GM11168 (cell line): ENCODE measurements around the gene CPT1C.

Source experiments
- in situ Hi-C: fragments of 300-500 bp; cut with MboI; formaldehyde crosslinking; loops from one replicate; pipeline ENCODE4 v1.12.0; 2022; ENCODE audit warnings: low sequenced_read_pairs; ENCODE audit not compliant: unreplicated experiment

The CPT1C gene

DNA sequence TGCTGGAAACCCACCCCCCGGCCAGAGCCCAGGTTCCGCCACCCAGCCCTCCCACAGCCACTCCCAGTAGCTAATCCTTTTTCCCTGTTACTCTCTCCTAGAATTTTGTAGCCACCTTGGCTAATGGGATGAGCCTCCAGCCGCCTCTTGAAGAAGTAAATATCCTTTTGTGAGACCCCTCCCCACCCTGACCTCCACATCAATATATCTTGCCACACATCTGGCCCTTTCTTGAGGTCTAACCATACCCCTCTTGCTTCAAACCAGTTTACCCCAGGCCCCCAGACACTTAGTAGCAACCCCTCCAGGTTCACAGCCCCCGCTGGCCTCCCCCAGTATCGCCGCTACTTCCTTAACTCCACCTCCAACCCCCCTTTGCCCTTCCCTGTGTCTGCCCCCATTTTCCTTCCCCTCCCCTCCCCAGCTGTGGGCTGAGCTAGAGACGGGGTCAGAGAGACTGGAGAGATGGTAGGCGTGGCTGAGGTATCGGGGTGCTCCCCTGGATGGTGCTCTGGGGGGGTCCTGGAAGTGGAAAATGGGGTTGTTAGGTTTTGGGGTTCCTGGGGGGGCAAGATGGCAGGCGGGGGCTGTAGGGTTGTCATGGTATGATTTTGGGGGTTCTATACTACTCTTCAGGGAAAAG is 11.0 kb upstream of the CPT1C start:
- in situ Hi-C loops: no loop called here

DNA sequence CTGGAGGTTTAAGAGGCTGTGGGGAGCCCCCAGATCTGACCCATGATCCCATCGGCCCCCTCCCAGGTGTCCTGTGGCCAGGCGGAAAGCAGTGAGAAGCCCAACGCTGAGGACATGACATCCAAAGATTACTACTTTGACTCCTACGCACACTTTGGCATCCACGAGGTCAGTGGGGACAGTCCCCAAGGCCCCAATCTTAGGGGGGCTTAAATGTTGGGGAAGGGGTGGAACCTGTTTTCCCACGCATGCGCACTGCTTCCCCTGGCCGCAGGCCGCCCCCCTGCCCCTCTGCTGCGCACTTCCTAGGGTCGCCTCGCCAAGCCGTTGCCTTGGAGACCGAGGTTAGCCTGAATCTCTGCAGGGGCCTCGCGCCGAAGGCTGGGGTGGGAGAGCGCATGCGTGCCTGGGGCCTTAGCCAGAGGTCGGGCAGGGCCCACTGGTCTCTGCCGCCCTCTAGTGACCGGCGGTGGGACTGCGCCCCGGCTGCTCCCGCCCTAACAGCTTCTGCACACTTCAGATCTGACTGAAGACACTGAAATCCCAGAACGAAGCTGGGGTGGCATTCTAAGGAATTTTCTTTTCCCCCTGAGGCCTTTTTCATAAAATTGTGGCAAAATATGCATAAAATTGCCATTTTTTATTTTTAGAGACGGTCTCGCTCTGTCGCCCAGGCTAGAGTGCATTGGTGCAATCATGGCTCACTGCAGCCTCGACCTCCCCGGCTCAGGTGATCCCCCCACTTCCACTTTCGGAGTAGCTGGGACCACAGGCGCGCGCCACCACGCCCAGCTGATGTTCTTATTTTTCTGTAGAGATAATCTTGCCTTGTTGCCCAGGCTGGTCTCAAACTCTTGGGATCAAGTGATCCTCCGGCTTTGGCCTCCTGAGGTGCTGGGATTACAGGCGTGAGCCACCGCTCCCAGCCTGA is 10.2 kb upstream of the CPT1C start:
- in situ Hi-C loops: no loop called here

DNA sequence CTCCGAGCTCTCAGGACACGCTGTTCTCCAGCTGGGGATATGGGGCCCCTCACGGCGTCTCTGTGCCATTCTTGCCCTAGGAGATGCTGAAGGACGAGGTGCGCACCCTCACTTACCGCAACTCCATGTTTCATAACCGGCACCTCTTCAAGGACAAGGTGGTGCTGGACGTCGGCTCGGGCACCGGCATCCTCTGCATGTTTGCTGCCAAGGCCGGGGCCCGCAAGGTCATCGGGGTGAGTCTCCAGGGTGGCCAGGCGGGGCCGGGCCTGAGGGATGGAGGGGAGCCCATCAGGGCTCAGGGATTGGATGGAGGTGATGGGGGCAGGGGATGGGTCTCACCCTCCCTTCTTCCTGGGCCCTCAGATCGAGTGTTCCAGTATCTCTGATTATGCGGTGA is 9.1 kb upstream of the CPT1C start:
- in situ Hi-C loops: no loop called here

DNA sequence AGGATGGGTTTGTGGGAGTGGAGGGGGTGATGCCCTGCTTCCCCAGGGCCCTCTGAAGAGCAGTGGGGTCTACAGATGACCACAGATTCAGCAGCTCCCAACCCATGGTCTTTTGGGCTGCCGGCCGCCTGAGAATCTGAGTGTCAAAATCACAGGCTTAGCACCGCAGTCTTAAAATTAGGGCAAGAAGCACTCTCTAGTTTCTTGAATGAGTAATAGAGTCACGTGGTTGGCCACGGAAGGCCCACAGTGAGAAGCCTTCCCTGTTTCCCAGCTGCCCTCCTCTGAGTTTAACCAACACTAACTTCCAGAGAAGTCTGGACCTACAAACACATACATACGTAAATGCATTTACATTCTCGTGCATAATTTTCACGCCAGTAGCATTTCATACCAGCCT is 8.6 kb upstream of the CPT1C start:
- in situ Hi-C loops: no loop called here

DNA sequence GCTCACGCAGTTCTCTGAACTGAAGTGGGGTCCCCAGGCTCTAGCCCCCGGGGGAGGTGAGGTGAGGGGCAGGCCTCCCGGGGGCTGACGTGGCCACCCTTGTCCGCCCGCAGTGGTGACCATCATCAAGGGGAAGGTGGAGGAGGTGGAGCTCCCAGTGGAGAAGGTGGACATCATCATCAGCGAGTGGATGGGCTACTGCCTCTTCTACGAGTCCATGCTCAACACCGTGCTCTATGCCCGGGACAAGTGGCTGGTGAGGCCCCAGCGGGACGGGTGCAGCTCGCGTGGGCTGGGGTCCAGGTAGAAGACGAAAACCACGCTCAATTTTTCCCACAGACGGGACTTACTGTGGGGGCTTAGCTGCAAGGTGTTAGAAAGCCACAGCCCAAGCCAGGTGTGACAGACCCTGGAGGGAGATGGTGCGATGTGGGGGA is 7.1 kb upstream of the CPT1C start:
- in situ Hi-C loops: no loop called here

DNA sequence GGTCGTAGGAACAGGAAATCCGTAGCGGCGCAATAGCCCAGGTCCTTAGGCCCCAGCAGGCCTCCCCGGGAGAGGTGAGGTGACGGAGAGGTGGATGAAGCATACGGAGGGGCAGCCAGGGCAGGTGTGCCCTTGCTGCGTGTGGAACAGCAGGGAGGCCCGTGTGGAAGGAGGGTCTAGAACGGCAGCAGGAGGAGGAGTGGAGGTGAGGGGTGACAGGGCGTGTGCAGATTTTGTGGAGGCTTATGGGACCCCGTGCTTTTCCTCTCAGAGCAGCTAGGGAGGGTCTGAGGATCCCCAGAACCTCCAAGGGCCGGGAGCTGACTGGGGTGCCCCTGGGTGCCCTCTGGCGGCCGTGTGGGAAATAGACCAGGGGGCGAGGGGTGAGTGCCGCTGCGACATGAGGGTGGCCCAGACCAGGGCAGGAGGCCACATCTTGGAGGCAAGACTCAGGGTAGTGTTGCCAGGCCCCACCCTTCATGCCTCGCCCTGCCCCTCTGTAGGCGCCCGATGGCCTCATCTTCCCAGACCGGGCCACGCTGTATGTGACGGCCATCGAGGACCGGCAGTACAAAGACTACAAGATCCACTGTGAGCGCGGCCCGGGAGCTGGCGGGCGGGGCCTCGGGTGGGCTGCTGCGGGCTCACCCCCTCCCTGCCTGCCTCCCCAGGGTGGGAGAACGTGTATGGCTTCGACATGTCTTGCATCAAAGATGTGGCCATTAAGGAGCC is 6.5 kb upstream of the CPT1C start:
- in situ Hi-C loops: no loop called here

DNA sequence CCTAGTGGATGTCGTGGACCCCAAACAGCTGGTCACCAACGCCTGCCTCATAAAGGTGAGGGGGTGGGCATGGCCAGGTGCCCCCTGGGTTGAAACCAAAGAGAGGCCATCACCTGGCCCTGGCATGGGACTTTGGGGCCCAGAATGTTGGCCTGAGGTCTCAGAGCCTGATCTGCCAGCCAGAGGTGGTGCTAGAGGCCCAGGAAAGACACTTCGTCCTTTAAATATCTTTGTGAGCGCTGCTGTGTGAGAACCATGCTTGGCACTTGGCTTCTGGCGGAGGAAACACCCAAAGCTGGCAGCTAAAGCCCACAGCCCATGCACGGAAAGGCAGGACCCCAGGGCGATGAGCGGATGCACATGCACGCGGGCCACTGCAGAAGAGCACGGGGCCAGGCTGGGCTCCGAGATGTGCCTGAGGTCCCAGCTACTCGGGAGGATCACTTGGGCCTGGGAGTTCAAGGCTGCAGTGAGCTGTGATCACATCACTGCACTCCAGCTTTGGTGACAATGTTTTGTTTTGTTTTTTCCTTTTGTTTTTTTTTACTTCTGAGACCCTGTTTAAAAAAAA is 5.8 kb upstream of the CPT1C start:
- in situ Hi-C loops: no loop called here

DNA sequence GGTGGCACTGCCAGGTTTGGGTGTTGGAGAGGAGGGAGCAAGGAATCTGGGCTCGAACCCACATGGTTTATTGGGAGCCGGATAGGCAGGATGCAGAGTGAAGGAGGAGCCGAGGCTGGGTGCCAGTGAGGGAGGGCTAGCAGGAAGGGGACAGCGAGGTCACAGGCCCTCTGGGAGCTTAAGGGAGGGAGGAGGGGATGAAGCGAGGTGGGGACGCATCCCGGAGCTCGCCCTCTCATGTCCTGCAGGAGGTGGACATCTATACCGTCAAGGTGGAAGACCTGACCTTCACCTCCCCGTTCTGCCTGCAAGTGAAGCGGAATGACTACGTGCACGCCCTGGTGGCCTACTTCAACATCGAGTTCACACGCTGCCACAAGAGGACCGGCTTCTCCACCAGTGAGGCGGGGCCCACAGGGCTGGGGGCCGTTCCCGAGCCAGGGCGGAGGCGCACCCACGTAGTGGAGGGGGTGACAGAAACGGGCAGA is 5.0 kb upstream of the CPT1C start:
- in situ Hi-C loops: no loop called here

DNA sequence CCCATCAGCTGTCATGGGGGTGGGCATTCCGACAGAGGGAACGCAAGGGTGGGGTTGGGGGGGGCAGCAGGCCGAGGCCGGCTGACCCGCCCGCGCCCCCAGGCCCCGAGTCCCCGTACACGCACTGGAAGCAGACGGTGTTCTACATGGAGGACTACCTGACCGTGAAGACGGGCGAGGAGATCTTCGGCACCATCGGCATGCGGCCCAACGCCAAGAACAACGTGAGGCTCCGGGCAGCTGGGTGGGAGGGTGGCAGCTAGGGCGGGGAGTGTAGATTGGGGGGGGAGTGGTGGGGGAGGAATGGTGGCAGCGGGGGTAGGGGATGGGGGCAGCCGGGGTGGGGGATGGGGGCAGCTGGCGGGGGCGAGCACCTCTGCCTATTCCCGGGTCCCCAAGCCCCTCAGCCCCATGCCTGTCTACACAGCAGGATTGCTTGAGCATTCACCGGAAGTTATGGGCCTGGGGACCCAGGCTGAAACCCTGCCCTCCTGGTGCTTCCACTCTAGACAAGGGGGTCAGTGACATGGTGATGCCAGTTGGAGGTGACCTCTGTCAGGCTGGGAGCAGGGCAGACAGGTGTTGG is 4.3 kb upstream of the CPT1C start:
- in situ Hi-C loops: no loop called here

DNA sequence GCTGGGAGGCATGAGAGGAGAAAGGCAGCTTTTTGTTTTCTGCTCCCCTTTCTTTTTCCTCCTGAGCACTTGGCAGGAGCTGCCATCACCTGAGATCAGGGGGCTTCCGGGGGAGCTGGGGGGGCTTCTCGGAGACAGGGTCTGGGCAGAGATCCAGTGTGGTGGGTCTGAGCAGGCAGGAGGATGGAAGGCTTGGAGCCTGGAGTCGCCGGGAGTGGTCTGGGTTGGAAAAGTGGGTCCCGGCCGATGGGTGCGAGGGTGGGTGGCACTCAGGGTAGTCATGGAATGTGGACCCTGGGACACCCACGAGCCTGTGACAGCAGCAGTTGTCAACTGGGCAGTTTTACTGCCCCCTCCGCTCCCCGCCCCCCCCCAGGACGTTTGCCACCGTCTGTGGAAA is 3.8 kb upstream of the CPT1C start:
- in situ Hi-C loops: no loop called here

DNA sequence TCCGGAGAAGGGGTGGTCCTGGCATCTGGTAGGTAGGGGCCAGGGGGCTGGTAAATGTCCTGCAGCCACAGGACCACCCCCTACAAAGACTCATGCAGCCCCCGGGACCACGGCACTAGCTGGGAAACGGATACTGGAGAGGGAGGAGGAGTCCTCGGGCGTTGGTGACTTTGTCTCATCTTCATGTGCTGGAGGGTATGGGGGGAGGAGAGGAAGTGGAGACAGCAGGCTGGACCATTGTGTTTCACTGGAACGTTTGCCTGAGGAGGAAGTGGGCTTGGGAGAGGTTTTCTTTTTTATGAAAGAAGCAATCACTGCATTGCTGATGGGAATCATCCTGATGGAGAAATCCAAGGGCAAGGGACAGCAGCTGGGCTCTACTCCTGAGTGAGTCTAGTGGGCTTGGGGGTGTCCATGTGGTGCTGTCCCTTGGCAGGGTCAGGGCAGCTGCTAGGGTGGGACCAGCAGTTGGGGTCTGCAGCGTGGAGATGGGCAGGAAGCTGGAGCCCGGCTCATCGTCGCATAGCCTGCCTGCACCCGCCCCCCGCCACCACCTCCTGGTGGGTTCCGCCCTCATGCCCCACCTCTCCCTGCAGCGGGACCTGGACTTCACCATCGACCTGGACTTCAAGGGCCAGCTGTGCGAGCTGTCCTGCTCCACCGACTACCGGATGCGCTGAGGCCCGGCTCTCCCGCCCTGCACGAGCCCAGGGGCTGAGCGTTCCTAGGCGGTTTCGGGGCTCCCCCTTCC is 3.2 kb upstream of the CPT1C start:
- in situ Hi-C loops: no loop called here

DNA sequence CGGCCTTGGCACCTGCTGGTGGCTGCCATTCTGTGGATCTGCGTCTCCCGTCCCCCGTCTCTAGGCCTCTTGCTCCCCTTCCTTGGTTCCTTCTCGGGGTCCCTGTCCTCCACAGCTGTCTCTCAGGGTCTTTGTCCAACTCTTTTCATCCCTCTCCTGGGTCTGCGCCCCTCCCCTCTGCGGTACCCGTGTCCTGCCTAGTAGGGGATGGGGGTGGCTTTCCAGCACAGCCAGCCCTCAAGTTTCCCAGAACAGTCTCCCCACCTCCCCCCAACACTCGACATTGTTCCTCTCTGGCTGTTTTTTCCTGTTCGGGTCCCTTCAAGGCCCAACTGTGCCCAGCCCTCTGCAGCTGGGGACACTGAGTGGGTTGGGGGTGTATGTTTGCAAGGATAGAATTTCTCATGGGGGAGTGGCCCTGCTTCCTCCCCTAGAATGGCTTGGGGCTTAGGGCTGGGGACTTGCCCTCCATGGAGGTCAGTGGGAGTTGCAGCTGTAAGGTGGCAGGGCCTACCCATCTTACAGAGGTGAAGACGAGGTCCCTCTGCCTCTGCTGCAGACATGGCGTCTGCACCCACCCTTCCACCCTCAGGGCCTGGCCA is 2.3 kb upstream of the CPT1C start:
- in situ Hi-C loops: no loop called here

DNA sequence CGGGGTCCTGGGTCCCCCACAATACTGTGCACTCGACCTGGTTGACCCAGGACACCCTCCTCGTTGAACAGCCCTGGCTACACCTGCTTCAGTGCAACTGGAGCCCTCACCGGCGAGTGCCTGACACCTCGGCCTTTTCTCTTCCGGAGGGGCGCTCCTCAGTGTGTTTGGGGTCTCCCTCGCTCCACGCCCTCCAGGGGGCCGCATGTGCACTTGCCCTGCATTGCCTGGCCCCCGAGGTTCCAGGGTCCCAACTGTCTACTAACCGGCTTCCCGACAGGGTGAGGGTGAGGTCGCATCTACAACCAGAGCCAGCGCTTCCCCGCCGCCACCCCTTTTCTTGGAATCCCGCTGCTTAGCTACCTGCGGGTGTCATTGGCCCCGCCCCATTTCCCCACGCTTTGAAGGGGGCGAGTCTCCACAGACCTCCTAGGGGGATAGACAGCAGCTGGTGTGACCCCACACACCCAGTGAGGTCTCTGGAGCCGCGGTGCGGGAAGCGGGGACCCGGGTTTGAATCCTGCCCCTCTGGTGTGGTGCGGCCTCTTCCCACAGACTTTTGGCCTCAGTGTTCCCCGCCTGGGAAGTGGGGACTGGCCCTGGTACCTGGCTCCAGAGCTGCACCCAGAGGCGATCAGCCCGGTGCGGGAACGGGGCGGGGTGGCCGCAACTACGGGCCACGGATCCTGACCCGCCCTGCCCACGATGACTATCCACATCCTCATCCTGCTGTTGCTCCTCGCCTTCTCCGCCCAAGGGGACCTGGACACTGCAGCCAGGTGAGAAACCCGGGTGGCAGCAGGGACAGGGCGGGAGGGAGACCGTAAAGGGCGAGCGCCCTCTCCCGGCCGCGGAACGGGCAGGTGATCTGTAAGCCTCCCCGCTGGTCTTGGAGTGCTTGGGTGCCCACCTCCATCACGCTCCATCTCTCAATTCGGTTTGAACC is 1.5 kb upstream of the CPT1C start, which contains the start of gene ADM5:
ADM5 (plus strand) TSS at position 462 of the 946 bp plus-strand sequence; CDS start at position 706, 244 bp downstream.
- in situ Hi-C loops: no loop called here

DNA sequence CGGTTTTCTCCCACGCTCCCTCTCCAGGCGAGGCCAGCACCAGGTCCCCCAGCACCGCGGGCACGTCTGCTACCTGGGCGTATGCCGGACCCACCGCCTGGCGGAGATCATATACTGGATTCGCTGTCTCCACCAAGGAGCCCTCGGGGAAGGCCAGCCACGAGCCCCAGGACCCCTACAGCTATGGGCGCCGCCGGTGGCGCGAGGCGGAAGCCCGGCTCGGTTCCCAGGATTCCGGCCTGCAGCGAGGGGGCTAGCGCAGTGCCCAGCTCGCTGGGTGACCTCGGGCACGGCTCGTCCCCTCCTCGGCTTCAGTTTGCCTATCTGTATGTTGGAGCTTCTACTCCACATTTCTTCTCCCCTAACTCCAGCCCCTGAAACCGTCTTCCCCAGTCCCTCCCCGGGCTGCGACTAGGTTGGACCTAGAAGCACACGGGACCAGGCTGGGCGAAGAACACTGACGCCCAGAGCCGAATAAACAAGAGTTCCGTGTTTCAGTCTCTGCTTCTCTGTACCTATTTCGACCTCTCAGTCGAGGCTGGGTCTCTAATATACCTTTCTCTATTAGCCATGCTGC is 749 bp upstream of the CPT1C start:
- in situ Hi-C loops: no loop called here

DNA sequence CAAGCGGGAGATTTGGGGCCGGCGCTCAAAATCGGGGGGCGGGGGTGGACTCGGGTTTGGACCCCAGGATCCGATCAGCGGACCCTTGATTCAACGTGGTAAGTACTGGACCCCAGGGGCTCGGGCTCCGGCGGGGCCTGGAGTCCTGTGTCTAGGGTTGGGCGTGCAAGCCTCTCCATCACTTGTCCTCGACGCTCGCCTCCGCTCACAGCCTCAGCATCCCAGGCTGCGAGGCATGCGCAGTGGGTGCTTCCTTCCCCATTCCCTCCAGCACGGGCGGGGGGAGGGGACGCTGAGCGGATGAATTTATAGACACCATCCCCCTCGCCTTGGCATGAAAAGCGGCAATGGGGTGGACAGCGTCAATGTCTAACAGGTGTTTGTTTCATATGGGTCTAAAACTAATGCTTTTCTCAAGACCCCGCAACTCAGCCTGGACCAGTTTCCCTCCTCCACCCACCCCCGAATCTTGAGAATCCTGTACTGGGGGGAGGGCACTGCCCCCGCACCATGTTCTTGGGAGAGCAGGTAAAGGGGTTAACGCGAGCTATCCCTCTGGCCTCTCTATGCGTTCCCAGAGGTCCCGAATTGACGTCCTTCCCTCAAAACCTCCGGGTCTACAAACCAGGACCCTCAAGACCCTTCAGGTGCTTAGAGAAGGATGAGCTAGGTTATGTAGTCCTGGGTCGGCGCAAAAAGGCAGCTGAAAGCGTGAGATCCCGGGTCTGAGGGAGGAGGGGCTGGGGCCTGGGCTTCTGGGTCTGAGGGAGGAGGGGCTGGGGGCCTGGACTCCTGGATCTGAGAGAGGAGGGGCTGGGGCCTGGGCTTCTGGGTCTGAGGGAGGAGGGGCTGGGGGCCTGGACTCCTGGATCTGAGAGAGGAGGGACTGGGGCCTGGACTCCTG is 579 bp downstream of the CPT1C start:
- in situ Hi-C loops: no loop called here

DNA sequence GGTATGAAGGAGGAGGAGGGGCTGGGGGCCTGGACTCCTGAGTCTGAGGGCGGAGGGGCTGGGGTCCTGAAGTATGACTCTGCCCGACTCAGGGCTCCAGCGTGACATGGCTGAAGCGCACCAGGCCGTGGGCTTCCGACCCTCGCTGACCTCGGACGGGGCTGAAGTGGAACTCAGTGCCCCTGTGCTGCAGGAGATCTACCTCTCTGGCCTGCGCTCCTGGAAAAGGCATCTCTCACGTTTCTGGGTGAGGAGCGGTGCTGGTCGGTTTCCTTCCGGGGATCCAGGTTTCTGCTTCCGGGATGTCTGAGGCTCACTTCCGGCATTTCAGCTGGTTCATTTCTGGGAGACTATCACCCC is 1.2 kb downstream of the CPT1C start:
- in situ Hi-C loops: no loop called here

DNA sequence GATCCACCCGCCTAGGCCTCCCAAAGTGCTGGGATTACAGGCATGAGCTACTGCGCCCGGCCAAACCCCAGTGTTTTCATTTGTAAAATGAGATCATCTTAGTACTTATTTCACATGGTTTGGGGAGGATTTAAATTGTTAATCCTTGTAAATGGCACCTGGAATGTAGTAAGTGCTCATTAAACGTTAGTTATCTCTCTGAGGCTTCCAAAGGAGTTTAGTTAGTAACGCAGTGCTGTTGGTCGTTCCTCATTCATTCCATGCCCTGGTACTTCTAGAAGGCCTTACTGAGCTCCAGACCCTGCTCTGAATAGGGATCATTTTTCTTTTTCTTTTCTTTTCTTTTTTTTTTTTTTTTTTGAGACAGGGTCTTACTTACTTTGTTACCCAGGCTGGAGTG is 5.2 kb downstream of the CPT1C start:
- in situ Hi-C loops: no loop called here
